ENCODE data around the gene MEF2C. TPM values are rescaled to one million over a fixed set of nuclear protein-coding genes. Genes with fewer than 3 reads are reported as not detected.

The MEF2C gene
- total RNA-seq, 1 donor from 2014 or later = 0.26 TPM

DNA sequence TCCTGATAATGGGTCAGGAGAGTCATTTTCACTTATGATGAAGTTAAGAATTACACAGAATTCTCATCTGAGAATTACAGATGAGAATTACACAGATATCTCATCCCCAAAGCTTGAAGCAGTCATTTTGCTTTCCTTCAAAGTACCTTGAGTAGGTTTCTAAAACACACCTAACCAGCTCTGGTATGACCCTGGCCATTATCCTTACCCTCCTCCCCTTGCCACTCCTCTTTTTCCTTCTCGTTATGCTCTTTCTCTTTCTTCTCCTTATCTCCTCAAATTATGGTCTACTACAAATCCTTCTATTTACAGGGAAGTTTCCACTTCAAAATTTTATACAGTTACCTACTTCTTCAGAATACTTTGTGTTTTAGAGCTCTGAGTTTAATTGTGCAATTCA lies 44.5 kb downstream of the MEF2C start:
- no peaks in the 10 kb centered on the region for H4K20me1 ChIP-seq (ENCODE audit: low read depth)
- H3K79me2 ChIP-seq (ENCODE audit: low read depth) = no peaks in the 10 kb centered on the region
- Mint-ChIP-seq H3K9me3 (no peaks in the 10 kb centered on the region), H3K27ac (no peak overlapping the region), H3K27me3 (ENCODE audit: insufficient read depth, low read depth) (no peaks in the 10 kb centered on the region), H3K4me1 (peaks cover 3% of the 10 kb centered on the region), H3K36me3 (no peaks in the 10 kb centered on the region), H3K4me3 (no peak overlapping the region)
- no peaks in the 10 kb centered on the region for H3K9me3 ChIP-seq (ENCODE audit: low read depth)
- no peak overlapping the region for H3K27ac ChIP-seq
- DNase-seq (ENCODE audit: low spot score) = no peak
- H3K4me1 ChIP-seq = peaks cover 17% of the 10 kb centered on the region
- H3K9ac ChIP-seq = no peak overlapping the region
- H3K27me3 ChIP-seq = no peaks in the 10 kb centered on the region
- H3K4me3 ChIP-seq = no peak overlapping the region
- TF ChIP-seq, protein P1, sequence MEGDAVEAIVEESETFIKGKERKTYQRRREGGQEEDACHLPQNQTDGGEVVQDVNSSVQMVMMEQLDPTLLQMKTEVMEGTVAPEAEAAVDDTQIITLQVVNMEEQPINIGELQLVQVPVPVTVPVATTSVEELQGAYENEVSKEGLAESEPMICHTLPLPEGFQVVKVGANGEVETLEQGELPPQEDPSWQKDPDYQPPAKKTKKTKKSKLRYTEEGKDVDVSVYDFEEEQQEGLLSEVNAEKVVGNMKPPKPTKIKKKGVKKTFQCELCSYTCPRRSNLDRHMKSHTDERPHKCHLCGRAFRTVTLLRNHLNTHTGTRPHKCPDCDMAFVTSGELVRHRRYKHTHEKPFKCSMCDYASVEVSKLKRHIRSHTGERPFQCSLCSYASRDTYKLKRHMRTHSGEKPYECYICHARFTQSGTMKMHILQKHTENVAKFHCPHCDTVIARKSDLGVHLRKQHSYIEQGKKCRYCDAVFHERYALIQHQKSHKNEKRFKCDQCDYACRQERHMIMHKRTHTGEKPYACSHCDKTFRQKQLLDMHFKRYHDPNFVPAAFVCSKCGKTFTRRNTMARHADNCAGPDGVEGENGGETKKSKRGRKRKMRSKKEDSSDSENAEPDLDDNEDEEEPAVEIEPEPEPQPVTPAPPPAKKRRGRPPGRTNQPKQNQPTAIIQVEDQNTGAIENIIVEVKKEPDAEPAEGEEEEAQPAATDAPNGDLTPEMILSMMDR (IDR thresholded peaks at IDR 0.05) = no peak
- no peak for TF ChIP-seq EZH2 (IDR thresholded peaks at IDR 0.05)
- no peak overlapping the region for H2AFZ ChIP-seq (replicated peaks)
- peaks cover 5% of the 10 kb centered on the region for H3F3A ChIP-seq (ENCODE audit: low read depth)
- no peaks in the 10 kb centered on the region for H3K36me3 ChIP-seq
- H3K4me2 ChIP-seq = no peak overlapping the region

DNA sequence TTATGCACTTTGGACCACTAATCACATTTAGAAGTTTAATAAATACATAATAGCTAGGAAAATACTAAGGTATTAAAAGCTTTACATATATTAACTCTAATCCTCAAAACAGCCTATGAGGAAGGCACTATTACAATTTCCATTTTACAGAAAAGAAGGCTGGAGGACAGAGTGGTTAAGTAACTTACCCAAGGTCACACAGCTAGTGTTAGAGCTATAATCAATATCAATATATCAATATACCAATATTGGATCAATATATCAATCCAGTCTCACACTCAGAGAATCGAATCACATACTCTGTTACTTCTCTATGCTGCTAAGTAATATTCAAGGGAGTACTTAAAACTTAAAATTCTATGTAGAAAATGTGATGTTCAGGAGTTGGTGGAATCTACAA lies 45.2 kb downstream of the MEF2C start:
- Histone ChIP-seq H3K27me3 (no peaks in the 10 kb centered on the region), H3K9ac (no peak overlapping the region), H2AFZ (replicated peaks) (no peak overlapping the region), H3K79me2 (ENCODE audit: low read depth) (no peaks in the 10 kb centered on the region), H3K36me3 (no peaks in the 10 kb centered on the region), H3K4me1 (peaks cover 17% of the 10 kb centered on the region), H3K4me2 (no peak overlapping the region), H3F3A (ENCODE audit: low read depth) (peaks cover 5% of the 10 kb centered on the region), H3K9me3 (ENCODE audit: low read depth) (no peaks in the 10 kb centered on the region), H3K27ac (no peak overlapping the region), H3K4me3 (no peak overlapping the region), H4K20me1 (ENCODE audit: low read depth) (no peaks in the 10 kb centered on the region)
- no peaks in the 10 kb centered on the region for H3K9me3 Mint-ChIP-seq
- H3K4me3 Mint-ChIP-seq = no peak overlapping the region
- no peak for DNase-seq (ENCODE audit: low spot score)
- H3K27ac Mint-ChIP-seq = no peak overlapping the region
- H3K27me3 Mint-ChIP-seq (ENCODE audit: insufficient read depth, low read depth) = no peaks in the 10 kb centered on the region
- no peaks in the 10 kb centered on the region for H3K36me3 Mint-ChIP-seq
- peaks cover 3% of the 10 kb centered on the region for H3K4me1 Mint-ChIP-seq
- no peak for TF ChIP-seq EZH2 (IDR thresholded peaks at IDR 0.05)

DNA sequence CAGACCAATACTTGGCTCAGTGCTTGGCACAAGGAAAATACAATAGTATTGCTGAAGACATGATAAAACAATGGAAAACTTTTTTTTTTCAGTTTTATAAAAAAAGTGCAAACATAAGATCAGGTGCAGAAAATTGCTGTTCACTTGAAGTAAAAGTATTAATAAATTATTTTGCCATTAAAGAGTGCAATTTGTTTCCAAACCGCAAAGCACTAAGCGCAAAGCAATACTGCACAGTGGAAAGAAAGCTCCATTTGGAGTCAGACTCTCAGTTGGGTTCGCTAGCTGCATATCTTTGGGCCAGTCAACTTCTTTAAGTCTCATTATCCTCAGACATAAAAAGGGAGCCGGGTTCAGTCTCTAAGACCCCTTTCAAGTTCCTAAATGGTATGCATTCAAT lies 45.8 kb downstream of the MEF2C start:
- H3F3A ChIP-seq (ENCODE audit: low read depth) = peaks cover 5% of the 10 kb centered on the region
- TF ChIP-seq, protein P1 (IDR thresholded peaks at IDR 0.05) = no peak
- TF ChIP-seq EZH2phosphoT487 (IDR thresholded peaks at IDR 0.05) = no peak
- no peak for TF ChIP-seq EZH2 (IDR thresholded peaks at IDR 0.05)
- no peaks in the 10 kb centered on the region for H3K27me3 ChIP-seq
- H3K4me1 Mint-ChIP-seq = peaks cover 3% of the 10 kb centered on the region
- no peaks in the 10 kb centered on the region for H4K20me1 ChIP-seq (ENCODE audit: low read depth)
- H3K9me3 ChIP-seq (ENCODE audit: low read depth) = no peaks in the 10 kb centered on the region
- no peaks in the 10 kb centered on the region for H3K79me2 ChIP-seq (ENCODE audit: low read depth)
- no peak overlapping the region for H3K27ac ChIP-seq
- H3K36me3 ChIP-seq = no peaks in the 10 kb centered on the region
- no peaks in the 10 kb centered on the region for H3K27me3 Mint-ChIP-seq (ENCODE audit: insufficient read depth, low read depth)
- H3K4me3 Mint-ChIP-seq = no peak overlapping the region
- H2AFZ ChIP-seq (replicated peaks) = no peak overlapping the region
- DNase-seq (ENCODE audit: low spot score) = peak; percentile 37
- H3K4me1 ChIP-seq = peaks cover 17% of the 10 kb centered on the region
- H3K4me2 ChIP-seq = peak overlapping the region; percentile 39
- H3K36me3 Mint-ChIP-seq = no peaks in the 10 kb centered on the region
- no peaks in the 10 kb centered on the region for H3K9me3 Mint-ChIP-seq
- H3K9ac ChIP-seq = no peak overlapping the region
- no peak overlapping the region for H3K4me3 ChIP-seq
- H3K27ac Mint-ChIP-seq = no peak overlapping the region

DNA sequence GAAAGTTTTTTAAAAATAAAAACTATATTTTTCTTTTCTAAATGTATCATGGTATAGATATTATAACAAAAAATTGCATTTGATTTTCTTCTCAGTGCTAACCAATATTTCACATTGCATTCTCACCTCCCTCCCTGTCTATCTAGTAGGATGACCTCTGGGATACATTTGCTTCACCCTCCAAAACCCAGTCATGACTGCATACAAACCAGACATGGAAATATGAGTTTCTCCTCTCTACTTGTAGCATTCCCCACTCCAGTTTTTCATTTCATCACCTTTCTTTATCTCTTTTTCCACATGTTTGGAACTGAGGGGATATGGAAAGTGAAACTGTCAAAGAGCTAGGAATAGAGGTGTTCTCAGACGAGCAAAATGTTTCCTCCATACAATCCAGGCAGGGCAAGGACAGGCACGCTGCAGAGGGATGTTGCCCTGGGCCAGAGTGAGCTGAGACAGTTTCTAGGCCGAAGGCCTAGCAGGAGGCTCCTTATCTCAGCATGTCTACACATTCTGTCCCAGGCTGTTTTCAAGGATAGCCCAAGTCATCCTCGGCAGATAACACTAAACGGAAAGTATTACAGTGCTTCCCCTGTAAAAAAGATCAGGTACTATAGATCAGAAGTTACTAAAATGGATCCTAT lies 46.7 kb downstream of the MEF2C start:
- peaks cover 5% of the 10 kb centered on the region for H3F3A ChIP-seq (ENCODE audit: low read depth)
- no peaks in the 10 kb centered on the region for H3K36me3 ChIP-seq
- Mint-ChIP-seq H3K4me1 (peaks cover 3% of the 10 kb centered on the region), H3K27ac (no peak overlapping the region), H3K36me3 (no peaks in the 10 kb centered on the region), H3K27me3 (ENCODE audit: insufficient read depth, low read depth) (no peaks in the 10 kb centered on the region), H3K9me3 (no peaks in the 10 kb centered on the region), H3K4me3 (no peak overlapping the region)
- H3K4me2 ChIP-seq = peak overlapping the region; percentile 39
- H3K79me2 ChIP-seq (ENCODE audit: low read depth) = no peaks in the 10 kb centered on the region
- TF ChIP-seq EZH2 (IDR thresholded peaks at IDR 0.05) (no peak), EZH2phosphoT487 (IDR thresholded peaks at IDR 0.05) (no peak)
- TF ChIP-seq, protein P1 (IDR thresholded peaks at IDR 0.05) = no peak
- H3K4me1 ChIP-seq = peaks cover 17% of the 10 kb centered on the region
- no peaks in the 10 kb centered on the region for H3K9me3 ChIP-seq (ENCODE audit: low read depth)
- no peaks in the 10 kb centered on the region for H3K27me3 ChIP-seq
- no peak for DNase-seq (ENCODE audit: low spot score)
- peak overlapping the region; percentile 99 for H2AFZ ChIP-seq (replicated peaks)
- H3K4me3 ChIP-seq = no peak overlapping the region
- no peak overlapping the region for H3K9ac ChIP-seq
- no peaks in the 10 kb centered on the region for H4K20me1 ChIP-seq (ENCODE audit: low read depth)
- H3K27ac ChIP-seq = peak overlapping the region; percentile 14
